Esophagus (tissue), 2 donors: ENCODE measurements around the gene IP6K1. TPM values are rescaled to one million over a fixed set of nuclear protein-coding genes. Genes with fewer than 3 reads are reported as not detected.

Experiments
- H3K27ac ChIP-seq, 2 donors: one replicate each; pipeline ENCODE4 v1.5.1; 2013; ENCODE audit warnings: low read depth in 2 of 2, mild to moderate bottlenecking in 2 of 2, inconsistent platforms in 1 of 2, low read length in 1 of 2, moderate library complexity in 1 of 2
- H3K27me3 ChIP-seq, 2 donors: one replicate each; pipeline ENCODE4 v1.6.1; 2013; ENCODE audit warnings: low read length in 2 of 2, control low read depth in 1 of 2, mild to moderate bottlenecking in 1 of 2; ENCODE audit not compliant: insufficient read depth in 2 of 2, control insufficient read depth in 1 of 2
- H3K36me3 ChIP-seq, 2 donors: one replicate each; pipeline ENCODE4 v1.6.1; 2013; ENCODE audit warnings: low read length in 1 of 2; ENCODE audit not compliant: control insufficient read depth in 2 of 2, insufficient read depth in 2 of 2
- H3K4me1 ChIP-seq, 2 donors: one replicate each; pipeline ENCODE4 v1.6.1; 2013; ENCODE audit warnings: low read length in 1 of 2; ENCODE audit not compliant: control insufficient read depth in 2 of 2, insufficient read depth in 2 of 2
- H3K4me3 ChIP-seq, 2 donors: one replicate each; pipeline ENCODE4 v1.5.1; 2013; ENCODE audit warnings: low read length in 2 of 2, mild to moderate bottlenecking in 2 of 2, low read depth in 1 of 2, moderate library complexity in 1 of 2
- H3K9me3 ChIP-seq, 2 donors: one replicate each; pipeline ENCODE4 v1.6.1; 2013; ENCODE audit warnings: mild to moderate bottlenecking in 2 of 2, low read depth in 1 of 2, low read length in 1 of 2, moderate library complexity in 1 of 2; ENCODE audit not compliant: control insufficient read depth in 2 of 2, insufficient read depth in 1 of 2
- WGBS, 2 donors: extraction: QIAGEN DNeasy Blood & Tissue Kit; methylation state at CpG; one replicate each; pipeline ENCODE4 v1.1.7; 2013; 5-methylcytosine and 5-hydroxymethylcytosine counted together
- polyA plus RNA-seq, 2 donors: library from polyadenylated mRNA; stranded (reverse); fragments of 200-250 nt; gene quantifications; one replicate each; pipeline ENCODE4 v1.2.3, GENCODE V29; 2013
- donor health status: healthy with polysubstance abuse.
- donor health status: Bipolar disorder and iron deficiency.

IP6K1 gene
- polyA plus RNA-seq, 2 donors = 11.5 to 14.1 TPM

DNA sequence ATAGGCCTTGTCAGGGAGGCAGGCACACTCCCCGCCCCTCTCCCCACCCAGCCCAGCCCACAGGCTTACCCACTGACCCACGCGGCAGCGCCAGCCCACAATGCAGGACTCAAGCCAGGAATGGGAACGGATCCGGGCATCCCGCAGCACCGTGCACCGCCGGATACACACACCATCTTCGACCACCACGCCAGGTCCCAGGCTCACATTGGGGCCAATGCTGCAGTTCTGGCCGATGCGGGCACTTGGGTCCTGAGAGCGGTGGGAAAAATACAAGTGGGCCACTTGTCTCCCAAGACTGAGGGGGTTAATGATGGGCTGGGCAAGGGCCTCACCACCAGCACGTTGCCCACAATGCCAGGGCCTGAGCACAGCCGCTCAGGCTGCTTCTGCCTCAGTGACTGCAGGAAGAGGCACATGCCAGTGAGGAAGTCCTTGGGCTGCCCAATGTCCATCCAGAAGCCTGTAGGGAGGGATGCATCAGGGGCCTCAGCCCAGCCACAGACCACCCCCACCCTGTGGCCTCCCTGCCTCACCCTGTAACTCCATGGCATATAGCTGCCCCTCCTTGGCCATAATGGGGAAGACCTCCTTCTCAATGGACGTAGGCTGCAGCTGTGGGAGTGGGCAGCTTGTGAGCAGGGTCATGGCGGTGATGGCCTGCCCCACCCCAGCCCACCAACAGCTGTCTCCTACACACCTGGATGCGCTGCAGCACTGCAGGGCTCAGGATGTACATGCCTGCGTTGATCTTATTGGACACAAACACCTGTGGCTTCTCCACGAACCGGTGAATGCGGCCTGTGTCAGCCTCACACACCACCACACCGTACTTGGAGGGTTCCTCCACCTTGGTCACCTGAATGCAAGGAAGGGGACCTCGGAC, 64.2 kb downstream of the IP6K1 start:
- Histone ChIP-seq H3K27me3 (no peaks in the 10 kb centered on the region), H3K9me3 (no peaks in the 10 kb centered on the region), H3K36me3 (peaks cover 5 to 30% of the 10 kb centered on the region in 2 donors), H3K4me1 (peaks cover 7 to 31% of the 10 kb centered on the region in 2 donors), H3K4me3 (peak overlapping the region in 1 of 2 donors; percentile 93), H3K27ac (peak overlapping the region in 1 of 2 donors; percentile 98)
- 77 to 83% methylated on average over 26 of the region's 26 CpGs for WGBS, 2 donors

DNA sequence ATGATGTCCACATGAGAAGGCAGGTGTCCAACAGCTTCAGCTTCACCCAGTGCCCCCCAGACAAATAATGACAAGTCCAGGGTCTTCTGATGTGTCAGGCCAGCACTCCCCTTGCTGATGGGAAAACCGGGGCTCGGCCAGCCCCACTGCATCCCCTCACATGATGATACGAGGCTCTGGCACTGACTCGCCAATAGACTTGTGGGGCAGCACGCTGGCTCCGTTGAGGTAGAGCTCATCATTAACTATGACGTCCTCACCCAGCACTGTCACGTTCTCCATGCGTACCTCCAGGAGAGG, 64.8 kb downstream of the IP6K1 start:
- no peaks in the 10 kb centered on the region for H3K9me3 ChIP-seq
- H3K4me1 ChIP-seq = peaks cover 7 to 31% of the 10 kb centered on the region in 2 donors
- WGBS, 2 donors = 62 to 77% methylated on average over 9 of the region's 9 CpGs
- no peak overlapping the region for H3K27ac ChIP-seq
- no peak overlapping the region for H3K4me3 ChIP-seq
- H3K27me3 ChIP-seq = no peaks in the 10 kb centered on the region
- peaks cover 4 to 26% of the 10 kb centered on the region in 2 donors for H3K36me3 ChIP-seq

DNA sequence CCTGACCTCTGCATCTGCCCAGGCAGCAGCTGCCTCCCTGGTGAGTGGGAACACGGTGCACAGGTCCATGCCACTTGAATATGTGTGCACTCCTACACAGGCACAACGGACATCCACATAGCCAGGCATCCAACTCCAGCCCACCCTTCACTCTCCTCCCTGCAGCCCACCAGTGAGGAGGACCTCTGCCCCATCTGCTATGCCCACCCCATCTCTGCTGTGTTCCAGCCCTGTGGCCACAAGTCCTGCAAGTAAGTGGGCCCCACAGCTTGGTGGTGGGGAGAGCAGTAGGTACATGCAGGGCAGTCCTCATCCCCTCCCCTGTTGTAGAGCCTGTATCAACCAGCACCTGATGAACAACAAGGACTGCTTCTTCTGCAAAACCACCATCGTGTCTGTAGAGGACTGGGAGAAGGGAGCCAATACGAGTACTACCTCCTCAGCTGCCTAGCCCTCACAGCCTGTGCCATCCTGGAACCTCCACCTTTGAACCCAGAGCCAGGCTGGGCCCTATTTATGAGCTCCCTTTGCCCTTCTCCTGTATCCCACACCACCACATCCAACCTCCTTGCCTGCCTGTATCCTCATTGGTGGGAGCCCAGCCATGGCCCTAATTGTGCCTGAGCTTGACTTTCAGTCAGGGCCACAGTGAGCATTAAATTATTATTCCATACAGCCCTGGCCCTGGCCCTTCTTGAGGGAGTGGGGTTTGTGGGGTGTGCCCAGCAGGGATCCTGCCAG, 65.3 kb downstream of the IP6K1 start:
- Histone ChIP-seq H3K9me3 (no peaks in the 10 kb centered on the region), H3K4me3 (no peak overlapping the region), H3K36me3 (peaks cover 4 to 29% of the 10 kb centered on the region in 2 donors), H3K4me1 (peaks cover 7 to 31% of the 10 kb centered on the region in 2 donors), H3K27me3 (no peaks in the 10 kb centered on the region), H3K27ac (no peak overlapping the region)
- 63 to 66% methylated on average over 4 of the region's 4 CpGs for WGBS, 2 donors

DNA sequence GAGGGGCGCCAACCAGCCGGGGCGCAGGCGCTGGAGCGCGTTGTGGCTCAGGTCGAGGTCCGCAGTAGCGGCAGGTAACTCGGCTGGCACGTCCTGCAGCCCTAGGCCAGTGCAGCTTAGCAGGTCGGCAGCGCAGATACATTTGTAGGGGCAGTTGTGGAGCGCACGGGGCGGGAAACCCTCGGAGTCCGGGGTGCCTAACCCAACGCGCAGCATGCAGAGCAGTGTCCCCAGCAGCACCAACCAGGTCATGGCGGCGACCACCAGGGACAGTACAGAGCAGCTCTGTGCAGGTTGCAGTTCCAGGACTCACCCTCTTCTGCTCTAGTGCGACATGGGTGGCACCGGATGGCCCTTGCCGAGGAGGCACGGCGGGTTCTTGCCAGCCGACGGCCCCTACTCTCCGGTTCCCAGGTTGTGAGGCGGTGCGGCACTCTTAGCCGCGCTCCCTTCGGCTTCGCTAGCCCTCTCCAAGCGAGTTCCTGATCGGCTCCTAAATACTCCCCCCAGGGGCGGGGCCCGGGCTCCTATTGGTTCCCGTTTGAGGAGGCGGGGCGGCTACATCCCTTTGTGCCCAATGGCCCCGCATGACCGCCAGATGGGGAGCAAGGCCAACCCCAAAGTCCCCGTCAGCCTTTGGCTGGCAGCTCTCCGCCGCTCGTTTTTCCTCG, 67.0 kb downstream of the IP6K1 start, which contains the start of gene AMIGO3:
AMIGO3 (minus strand) TSS at position 471 of the 671 bp plus-strand sequence; CDS start at position 252, 219 bp downstream.
- Histone ChIP-seq H3K27ac (peak within 1 kb of the TSS; percentile 44 to 80), H3K4me1 (peaks cover 7 to 26% of the 10 kb centered on the region in 2 donors), H3K9me3 (no peaks in the 10 kb centered on the region), H3K27me3 (no peaks in the 10 kb centered on the region), H3K36me3 (peaks cover 4 to 40% of the 10 kb centered on the region in 2 donors), H3K4me3 (peak within 1 kb of the TSS; percentile 31 to 44)
- WGBS, 2 donors = 0 to 1% methylated on average over 50 of the region's 50 CpGs

DNA sequence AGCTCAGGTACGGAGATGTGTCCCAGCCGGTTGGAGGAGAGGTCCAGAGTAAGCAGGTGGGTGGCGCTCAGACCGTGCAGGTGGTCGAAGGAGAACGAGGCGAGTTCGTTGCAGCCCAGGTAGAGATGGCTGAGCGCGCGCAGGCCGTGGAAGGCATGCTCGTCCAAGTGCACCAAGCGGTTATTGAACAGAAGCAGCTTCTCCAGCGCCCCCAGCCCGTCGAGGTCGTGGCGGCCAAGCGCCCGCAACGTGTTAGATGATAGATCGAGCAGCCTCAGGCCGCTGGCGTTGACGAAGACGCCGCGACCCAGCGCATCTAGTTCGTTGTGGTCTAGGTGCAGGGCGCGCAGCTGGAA, 67.5 kb downstream of the IP6K1 start:
- Histone ChIP-seq H3K27me3 (no peaks in the 10 kb centered on the region), H3K27ac (no peak overlapping the region), H3K4me3 (peak overlapping the region; percentile 31 to 44), H3K4me1 (peaks cover 7 to 26% of the 10 kb centered on the region in 2 donors), H3K36me3 (peaks cover 4 to 45% of the 10 kb centered on the region in 2 donors), H3K9me3 (no peaks in the 10 kb centered on the region)
- 6 to 9% methylated on average over 33 of the region's 33 CpGs for WGBS, 2 donors

DNA sequence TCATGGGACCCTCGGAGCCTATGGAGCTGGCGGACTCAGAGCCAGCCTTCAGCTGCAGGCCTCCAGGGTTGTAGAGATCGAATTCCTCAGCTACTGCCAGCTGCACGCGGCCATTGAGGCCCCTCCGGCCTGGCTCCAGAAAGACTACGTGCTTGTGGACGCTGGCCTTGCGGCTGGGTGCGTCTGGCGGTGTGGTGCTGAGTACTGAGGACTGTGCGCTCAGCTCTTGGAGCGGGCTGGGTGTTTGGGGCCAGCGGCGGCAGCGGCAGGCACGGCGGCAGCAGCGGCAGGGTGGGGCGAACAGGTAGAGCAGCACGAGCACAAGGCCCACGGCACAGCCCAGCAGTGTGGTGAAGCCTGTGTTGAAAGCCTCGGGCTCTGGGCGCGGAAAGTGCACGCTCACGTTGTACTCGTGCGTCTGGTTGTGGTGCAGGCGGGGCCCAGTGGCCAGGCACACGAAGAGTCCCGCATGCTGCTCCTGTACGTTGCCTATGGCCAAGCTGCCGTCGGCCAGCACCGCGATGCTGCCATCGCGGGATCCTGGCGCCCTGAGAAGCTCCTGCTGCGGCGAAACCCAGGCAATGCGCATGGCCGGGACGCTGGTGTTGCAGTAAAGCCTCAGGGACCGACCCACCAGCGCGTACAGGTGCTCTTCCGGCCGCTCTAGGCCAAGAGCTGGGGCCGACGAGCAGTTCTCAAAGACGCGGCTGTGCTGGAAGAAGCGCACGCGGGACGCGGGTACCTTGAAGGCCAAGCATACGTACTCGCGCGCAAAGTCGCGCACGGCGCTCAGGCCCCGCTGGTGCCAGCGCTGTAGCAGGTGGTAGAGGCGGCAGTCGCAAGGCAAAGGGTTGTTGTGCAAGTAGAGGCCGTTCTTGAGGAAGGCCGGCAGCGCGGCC, 68.1 kb downstream of the IP6K1 start:
- 52 to 54% methylated on average over 73 to 75 of the region's 75 CpGs for WGBS, 2 donors
- H3K27ac ChIP-seq = peak overlapping the region in 1 of 2 donors; percentile 2
- H3K4me1 ChIP-seq = peaks cover 7 to 26% of the 10 kb centered on the region in 2 donors
- peak overlapping the region in 1 of 2 donors; percentile 44 for H3K4me3 ChIP-seq
- no peaks in the 10 kb centered on the region for H3K27me3 ChIP-seq
- no peaks in the 10 kb centered on the region for H3K9me3 ChIP-seq
- H3K36me3 ChIP-seq = peaks cover 4 to 46% of the 10 kb centered on the region in 2 donors

DNA sequence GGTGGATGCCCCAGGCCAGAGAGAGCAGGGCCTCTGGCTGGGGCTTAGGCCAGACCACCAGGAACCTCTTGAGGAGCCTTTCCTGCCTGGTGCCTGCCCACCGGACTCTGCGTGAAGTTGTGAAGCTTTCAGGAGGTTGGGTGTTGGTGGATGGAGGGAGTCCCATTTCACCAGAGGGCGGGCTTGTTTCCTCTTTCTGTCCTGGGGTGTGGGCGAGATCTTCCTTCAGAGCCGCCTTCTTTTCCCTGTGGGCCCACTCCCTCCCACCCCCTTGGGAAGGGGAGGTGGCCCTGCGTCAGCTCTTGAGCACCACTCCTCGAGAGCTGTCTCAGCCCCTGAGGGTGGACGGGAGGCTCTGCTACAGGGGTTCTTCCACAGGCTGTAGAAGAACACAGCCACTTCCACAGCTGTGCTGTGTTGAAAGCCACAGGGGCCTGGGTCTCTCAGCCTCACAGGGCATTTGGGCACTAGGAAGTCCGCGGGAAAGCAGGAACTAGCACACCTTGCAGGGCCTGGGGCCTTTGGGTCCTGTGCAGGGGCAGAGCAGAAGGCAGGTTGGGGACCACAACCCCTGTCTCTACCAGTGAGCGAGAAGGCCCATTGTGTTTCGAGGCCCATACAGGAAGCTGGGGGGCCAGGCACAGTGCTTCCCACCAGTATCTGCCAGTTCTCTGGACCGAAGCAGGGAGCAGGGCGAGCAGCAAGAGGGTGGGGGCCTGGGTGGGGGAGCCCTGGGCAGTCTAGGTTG, 69.0 kb downstream of the IP6K1 start:
- Histone ChIP-seq H3K27me3 (no peaks in the 10 kb centered on the region), H3K36me3 (peaks cover 4 to 41% of the 10 kb centered on the region in 2 donors), H3K9me3 (no peaks in the 10 kb centered on the region), H3K27ac (no peak overlapping the region), H3K4me3 (no peak overlapping the region), H3K4me1 (peaks cover 7 to 18% of the 10 kb centered on the region in 2 donors)
- WGBS, 2 donors = 90 to 92% methylated on average over 14 of the region's 14 CpGs

DNA sequence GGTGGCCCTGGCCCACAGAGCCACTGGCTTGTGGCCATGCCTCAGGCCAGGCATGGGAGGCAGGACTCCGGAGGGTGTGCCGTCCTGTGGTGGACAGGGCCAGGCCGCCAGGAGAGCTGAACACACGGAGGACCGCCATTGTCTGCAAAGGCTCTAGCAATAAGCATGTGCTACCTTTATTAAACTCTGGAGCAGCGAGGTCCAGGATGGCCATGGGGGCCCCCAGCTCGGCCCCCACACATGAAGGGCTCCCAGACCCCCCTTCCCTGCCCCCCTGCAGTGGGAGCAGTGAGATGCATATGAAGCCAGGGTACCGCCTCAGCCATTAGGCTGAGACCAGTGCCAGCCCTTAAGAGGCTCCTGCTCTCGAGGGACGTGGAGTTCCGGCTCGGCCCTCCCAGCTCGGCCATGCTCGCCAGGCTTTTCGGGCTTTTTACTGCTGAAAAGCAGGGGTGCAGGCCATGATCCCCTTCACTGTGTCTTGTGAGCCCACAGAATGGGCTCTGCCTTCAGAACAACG, 69.6 kb downstream of the IP6K1 start:
- Histone ChIP-seq H3K4me3 (no peak overlapping the region), H3K27me3 (no peaks in the 10 kb centered on the region), H3K27ac (no peak overlapping the region), H3K9me3 (no peaks in the 10 kb centered on the region), H3K36me3 (peaks cover 4 to 39% of the 10 kb centered on the region in 2 donors), H3K4me1 (peaks cover 7 to 16% of the 10 kb centered on the region in 2 donors)
- 92 to 94% methylated on average over 16 of the region's 16 CpGs for WGBS, 2 donors
